Stimulated activated naive B cell treated with anti-CD40 and anti-IgM and Interleukin-4, amounts not matched to agents 10 μg/mL and 1 μg/mL and 100 μg/mL, for 72 hours (primary cell): ENCODE data around the gene TCEA3.
A peak's percentile ranks its signal among the peaks of the same experiment; 100 is the strongest.

Experiments used
- ATAC-seq, 2 donors: fragments of 150-1000 bp; cut with Tn5 transposase; replicated peaks; 2 replicates each; pipeline ENCODE4 v1.10.0; 2021; ENCODE audit warnings: moderate library complexity in 1 of 2
- DNase-seq: peaks from one replicate; pipeline ENCODE4 v3.0.0; 2021
- H3K27ac Mint-ChIP-seq: one replicate; pipeline ENCODE4 v1.8.0; 2022; ENCODE audit warnings: mild to moderate bottlenecking, mixed read lengths
- H3K27me3 Mint-ChIP-seq, 2 donors: one replicate each; pipeline ENCODE4 v1.8.0; 2022; ENCODE audit warnings: mixed read lengths in 2 of 2
- H3K36me3 Mint-ChIP-seq, 2 donors: one replicate each; pipeline ENCODE4 v1.8.0; 2022; ENCODE audit warnings: mixed read lengths in 2 of 2, mild to moderate bottlenecking in 1 of 2
- H3K4me1 Mint-ChIP-seq, 2 donors: one replicate each; pipeline ENCODE4 v1.8.0; 2022; ENCODE audit warnings: mixed read lengths in 2 of 2, mild to moderate bottlenecking in 1 of 2
- H3K4me3 Mint-ChIP-seq, 2 donors: one replicate each; pipeline ENCODE4 v1.8.0; 2022; ENCODE audit warnings: mild to moderate bottlenecking in 2 of 2, mixed read lengths in 2 of 2, moderate library complexity in 1 of 2
- H3K9me3 Mint-ChIP-seq, 2 donors: one replicate each; pipeline ENCODE4 v1.8.0; 2022; ENCODE audit warnings: mixed read lengths in 2 of 2, mild to moderate bottlenecking in 1 of 2

TCEA3 gene

DNA sequence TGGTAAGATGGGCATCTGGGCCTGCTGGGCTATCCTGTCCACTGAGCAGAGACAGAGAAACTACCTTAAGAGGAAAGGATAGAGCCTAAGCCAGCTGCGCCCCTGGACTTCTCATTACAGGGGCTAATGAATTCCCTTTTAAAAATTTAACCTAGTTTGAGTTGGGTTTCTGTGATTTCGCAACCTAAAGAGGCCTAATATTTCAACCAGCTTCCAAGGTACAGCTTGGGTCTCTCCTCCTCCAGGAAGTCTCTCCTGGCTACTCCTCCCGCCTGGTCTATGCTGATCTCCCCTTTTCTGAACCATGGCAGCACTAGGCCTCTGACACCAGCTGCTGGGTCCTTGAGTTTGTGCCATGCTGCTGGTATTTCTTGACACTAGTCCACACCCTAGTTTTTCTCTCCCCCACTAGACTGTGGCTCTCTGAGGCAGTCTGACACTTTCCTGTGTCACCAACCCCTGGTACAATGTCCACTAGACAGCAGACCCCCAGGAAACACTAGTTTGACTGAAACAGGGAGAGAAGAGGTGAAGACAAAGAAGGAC is 29.0 kb upstream of the TCEA3 start:
- Mint-ChIP-seq H3K4me3 (no peak overlapping the region), H3K4me1 (no peaks in the 10 kb centered on the region), H3K9me3 (no peaks in the 10 kb centered on the region), H3K27me3 (peaks cover 17 to 45% of the 10 kb centered on the region in 2 donors), H3K27ac (no peak overlapping the region), H3K36me3 (no peaks in the 10 kb centered on the region)
- DNase-seq (no peak), ATAC-seq (no peak)

DNA sequence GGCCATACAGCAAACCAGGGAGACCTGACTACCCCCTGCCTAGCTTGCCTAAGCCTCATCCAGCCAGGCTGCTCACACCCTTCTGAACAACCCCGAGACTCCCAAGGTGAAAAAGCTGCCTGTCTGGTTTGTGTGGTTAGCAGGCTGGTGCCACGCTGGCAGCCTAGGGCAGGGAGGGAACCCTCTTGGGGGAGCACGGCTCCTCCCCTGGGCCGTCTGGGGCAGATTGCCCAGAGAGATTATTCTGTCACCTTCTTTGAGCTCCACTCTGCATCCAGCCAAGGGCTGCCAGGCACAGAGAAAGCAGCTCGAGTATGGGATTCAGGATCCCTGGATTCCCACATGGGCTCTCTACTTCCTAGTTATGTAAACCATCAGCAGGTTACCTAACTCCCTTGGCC is 27.5 kb upstream of the TCEA3 start:
- no peaks in the 10 kb centered on the region for H3K36me3 Mint-ChIP-seq
- no peak overlapping the region for H3K27ac Mint-ChIP-seq
- peaks cover 14 to 35% of the 10 kb centered on the region in 2 donors for H3K27me3 Mint-ChIP-seq
- ATAC-seq (peak in 1 of 2 donors; percentile 10), DNase-seq (no peak)
- H3K4me3 Mint-ChIP-seq, result no peak overlapping the region
- H3K4me1 Mint-ChIP-seq, result no peaks in the 10 kb centered on the region
- no peaks in the 10 kb centered on the region for H3K9me3 Mint-ChIP-seq

DNA sequence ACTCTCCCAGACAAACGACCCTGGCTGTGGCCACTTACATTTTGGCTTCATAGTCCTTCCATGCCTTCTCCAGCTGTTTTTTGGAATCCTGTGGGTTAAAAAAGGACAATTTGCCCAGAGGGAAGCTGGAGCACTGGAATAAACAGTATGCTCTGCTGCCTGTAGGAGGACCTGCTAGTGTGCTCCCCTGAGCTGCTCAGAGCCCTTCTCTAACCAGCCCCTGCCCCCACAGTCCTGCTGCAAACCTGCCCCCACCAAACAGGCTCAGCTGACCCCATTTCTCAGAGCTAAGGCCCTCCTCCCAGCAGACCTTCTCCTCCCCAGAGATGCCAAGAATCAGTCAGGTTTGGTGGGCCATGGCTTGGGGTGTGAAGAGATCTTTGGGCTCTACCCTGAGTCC is 26.9 kb upstream of the TCEA3 start:
- Mint-ChIP-seq H3K27me3 (peaks cover 10 to 29% of the 10 kb centered on the region in 2 donors), H3K36me3 (no peaks in the 10 kb centered on the region), H3K4me3 (no peak overlapping the region), H3K9me3 (no peaks in the 10 kb centered on the region), H3K4me1 (no peaks in the 10 kb centered on the region), H3K27ac (no peak overlapping the region)
- DNase-seq (no peak), ATAC-seq (no peak)

DNA sequence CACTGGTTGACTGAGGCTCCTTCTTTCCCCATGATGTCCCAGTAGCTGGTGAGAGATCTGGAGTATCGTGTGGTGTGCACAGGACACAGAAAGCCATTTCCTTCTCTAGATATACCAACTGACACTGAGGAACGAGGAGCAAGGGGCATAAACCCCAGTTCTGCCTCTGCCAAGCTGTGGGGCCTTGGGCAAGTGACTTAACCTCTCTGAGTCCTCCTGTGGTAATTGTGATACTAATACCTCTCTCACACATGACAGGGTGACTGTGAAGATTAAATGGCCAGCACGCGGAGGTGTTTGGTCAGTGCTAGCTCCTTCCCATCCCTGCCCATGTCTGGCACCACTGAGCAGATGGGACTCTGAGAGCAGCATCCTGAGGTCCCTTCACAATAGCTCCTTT is 26.3 kb upstream of the TCEA3 start:
- no peak for DNase-seq
- no peak overlapping the region for H3K27ac Mint-ChIP-seq
- H3K4me1 Mint-ChIP-seq, result no peaks in the 10 kb centered on the region
- H3K4me3 Mint-ChIP-seq, result no peak overlapping the region
- peaks cover 7 to 25% of the 10 kb centered on the region in 2 donors for H3K27me3 Mint-ChIP-seq
- H3K36me3 Mint-ChIP-seq, result no peaks in the 10 kb centered on the region
- H3K9me3 Mint-ChIP-seq, result no peaks in the 10 kb centered on the region
- no peak for ATAC-seq

DNA sequence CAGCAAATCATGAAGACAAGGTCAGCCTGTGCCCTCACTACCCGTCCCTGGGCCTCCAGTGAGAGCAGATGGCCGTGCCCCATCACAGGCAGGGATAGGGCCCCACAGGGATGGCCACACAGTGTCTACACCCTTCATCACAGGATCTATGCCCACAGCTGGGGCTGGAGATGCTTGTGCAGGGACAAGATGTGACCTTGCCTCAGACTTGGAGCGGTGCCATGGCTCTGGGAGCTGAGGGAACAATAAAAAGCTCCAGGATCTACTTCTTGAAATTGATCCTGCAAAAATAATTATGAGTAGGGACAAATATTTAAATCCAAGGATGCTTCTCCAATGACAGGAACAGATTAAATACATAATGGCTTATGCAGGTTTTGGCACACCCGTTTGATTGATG is 25.4 kb upstream of the TCEA3 start:
- H3K36me3 Mint-ChIP-seq, result no peaks in the 10 kb centered on the region
- H3K27ac Mint-ChIP-seq, result no peak overlapping the region
- ATAC-seq (no peak), DNase-seq (no peak)
- H3K9me3 Mint-ChIP-seq, result no peaks in the 10 kb centered on the region
- H3K27me3 Mint-ChIP-seq, result peaks cover 0 to 16% of the 10 kb centered on the region in 2 donors
- no peak overlapping the region for H3K4me3 Mint-ChIP-seq
- no peaks in the 10 kb centered on the region for H3K4me1 Mint-ChIP-seq

DNA sequence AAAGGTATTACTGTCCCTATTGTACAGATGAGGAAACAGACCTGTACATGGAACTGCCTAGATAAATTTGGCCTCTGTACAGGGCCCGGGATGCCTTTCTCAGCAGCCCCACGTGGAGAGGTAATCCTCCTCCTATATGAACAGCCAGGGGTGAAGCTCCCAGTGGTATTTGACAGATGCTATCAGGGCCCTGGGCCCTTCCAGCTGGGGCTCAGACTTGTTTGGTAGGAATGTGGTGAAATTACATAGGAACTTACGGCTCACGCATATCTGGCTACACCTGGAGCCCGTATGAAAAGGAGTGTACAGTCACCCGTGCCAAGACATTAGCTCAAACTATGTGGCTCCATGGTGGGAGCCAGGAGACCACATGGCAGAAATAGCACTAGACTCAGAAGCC is 24.8 kb upstream of the TCEA3 start:
- DNase-seq (no peak), ATAC-seq (no peak)
- Mint-ChIP-seq H3K27ac (no peak overlapping the region), H3K27me3 (peaks cover 0 to 16% of the 10 kb centered on the region in 2 donors), H3K4me1 (no peaks in the 10 kb centered on the region), H3K9me3 (no peaks in the 10 kb centered on the region), H3K36me3 (no peaks in the 10 kb centered on the region), H3K4me3 (no peak overlapping the region)

DNA sequence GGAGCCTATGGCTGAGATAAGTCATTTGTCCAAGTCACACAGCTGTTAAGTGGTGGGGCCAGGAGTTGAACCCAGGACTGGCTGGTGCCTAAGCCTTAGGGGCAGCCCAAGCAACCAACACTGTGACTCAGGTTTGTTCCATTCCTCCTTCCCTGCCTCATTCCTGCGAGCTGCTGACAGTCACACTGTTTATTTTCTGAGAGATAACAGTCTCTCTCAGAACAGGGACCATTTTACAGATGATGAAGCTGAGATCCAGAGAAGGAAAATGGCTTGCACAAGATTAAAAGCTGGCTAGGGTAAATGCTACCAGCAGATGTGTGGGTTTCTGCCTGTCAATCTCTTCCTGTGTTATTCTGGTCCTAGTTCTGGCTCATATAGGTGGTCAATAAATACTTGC is 24.3 kb upstream of the TCEA3 start:
- Mint-ChIP-seq H3K36me3 (no peaks in the 10 kb centered on the region), H3K4me1 (no peaks in the 10 kb centered on the region), H3K27me3 (peaks cover 0 to 16% of the 10 kb centered on the region in 2 donors), H3K27ac (no peak overlapping the region), H3K9me3 (no peaks in the 10 kb centered on the region), H3K4me3 (no peak overlapping the region)
- DNase-seq (no peak), ATAC-seq (no peak)

DNA sequence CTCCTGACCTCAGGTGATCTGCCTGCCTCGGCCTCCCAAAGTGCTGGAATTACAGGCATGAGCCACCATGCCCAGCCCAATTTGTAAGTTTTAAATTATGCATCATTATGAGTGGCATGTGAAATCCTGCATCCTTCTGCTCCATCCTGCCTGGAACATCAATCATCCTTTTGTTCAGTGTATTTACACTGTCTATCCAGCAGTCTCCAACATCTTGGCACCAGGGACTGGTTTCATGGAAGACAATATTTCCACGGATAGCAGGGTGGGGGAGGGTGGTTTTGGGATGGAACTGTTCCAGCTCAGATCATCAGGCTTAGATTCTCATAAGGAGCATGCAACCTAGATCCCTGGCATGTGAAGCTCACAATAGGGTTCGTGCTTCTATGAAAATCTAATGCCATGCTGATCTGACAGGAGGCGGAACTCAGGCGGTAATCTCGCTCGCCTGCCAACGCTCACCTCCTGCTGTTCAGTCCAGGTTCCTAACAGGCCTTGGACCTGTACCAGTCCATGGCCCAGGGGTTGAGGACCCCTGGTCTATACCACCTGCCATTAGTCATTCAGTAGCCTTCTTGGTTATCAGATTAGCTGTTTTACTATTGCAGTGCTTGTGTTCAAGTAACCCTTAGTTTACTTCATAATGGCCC is 22.2 kb upstream of the TCEA3 start:
- Mint-ChIP-seq H3K4me3 (no peak overlapping the region), H3K4me1 (no peaks in the 10 kb centered on the region), H3K9me3 (no peaks in the 10 kb centered on the region), H3K27me3 (peaks cover 0 to 2% of the 10 kb centered on the region in 2 donors), H3K36me3 (no peaks in the 10 kb centered on the region), H3K27ac (no peak overlapping the region)
- DNase-seq, result no peak
- no peak for ATAC-seq

DNA sequence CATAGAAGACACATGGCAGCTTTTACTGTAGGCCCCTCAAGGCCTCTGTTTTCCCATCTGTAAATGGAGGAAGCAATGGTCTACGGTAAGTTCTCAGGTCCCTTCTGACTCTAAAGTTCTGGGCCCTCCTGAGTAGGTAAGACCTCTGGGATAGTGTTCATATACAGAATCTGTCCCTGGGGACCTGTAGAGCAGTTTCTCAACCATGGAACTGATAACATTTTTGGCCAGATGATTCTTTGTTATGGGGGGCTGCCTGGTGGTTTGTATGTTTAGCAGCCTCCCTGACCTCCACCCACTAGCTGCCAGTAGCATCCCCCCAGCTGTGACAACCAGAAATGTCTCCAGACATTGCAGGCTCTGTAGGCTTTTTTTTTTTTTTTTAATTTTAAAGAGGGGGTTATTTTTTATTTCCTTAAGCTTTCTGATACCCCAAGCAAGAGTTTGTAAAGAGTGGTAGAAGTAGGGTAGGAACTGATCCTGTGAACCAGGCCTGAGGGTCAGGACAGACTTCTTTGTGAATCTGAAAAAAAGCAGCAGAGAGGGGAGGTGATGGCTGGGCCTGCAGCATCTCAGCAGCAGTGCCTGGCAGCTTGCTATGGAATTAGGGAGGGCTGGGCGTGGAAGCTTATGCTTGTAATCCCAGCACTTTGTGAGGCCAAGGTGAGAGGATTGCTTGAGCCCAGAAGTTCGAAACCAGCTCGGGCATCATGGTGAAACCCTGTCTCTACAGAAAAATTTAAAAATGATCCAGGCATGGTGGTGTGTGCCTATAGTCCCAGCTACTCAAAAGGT is 20.2 kb upstream of the TCEA3 start:
- DNase-seq, result no peak

DNA sequence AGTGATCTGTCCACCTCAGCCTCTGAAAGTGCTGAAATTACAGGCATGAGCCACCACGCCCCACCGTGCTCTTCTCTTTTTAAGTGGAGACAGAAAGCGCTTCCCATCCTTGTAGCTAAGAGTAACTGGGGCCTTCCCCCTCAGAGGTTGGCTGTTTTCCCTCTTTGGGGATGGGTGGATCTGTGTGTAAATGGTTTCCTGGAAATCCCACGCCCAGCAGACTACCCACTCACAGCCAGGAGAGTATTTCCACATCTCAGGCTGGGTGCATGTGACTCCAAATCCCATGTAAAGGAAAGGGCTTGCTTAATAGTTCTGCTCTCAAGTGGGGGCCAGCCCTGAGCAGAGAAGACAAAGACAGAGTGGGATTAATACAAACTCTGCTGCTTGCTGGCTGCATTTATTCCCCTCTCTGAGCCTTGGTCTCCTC is 19.6 kb upstream of the TCEA3 start:
- no peak overlapping the region for H3K4me3 Mint-ChIP-seq
- peaks cover 0 to 4% of the 10 kb centered on the region in 2 donors for H3K27me3 Mint-ChIP-seq
- H3K4me1 Mint-ChIP-seq, result no peaks in the 10 kb centered on the region
- no peak for DNase-seq
- no peak overlapping the region for H3K27ac Mint-ChIP-seq
- no peaks in the 10 kb centered on the region for H3K9me3 Mint-ChIP-seq
- ATAC-seq, result no peak
- no peaks in the 10 kb centered on the region for H3K36me3 Mint-ChIP-seq

More for the DNA sequence above, 20.2 kb upstream of the TCEA3 start:
- H3K36me3 Mint-ChIP-seq, result no peaks in the 10 kb centered on the region
- no peaks in the 10 kb centered on the region for H3K9me3 Mint-ChIP-seq
- no peak for ATAC-seq
- no peak overlapping the region for H3K4me3 Mint-ChIP-seq
- no peak overlapping the region for H3K27ac Mint-ChIP-seq
- peaks cover 0 to 4% of the 10 kb centered on the region in 2 donors for H3K27me3 Mint-ChIP-seq
- no peaks in the 10 kb centered on the region for H3K4me1 Mint-ChIP-seq

DNA sequence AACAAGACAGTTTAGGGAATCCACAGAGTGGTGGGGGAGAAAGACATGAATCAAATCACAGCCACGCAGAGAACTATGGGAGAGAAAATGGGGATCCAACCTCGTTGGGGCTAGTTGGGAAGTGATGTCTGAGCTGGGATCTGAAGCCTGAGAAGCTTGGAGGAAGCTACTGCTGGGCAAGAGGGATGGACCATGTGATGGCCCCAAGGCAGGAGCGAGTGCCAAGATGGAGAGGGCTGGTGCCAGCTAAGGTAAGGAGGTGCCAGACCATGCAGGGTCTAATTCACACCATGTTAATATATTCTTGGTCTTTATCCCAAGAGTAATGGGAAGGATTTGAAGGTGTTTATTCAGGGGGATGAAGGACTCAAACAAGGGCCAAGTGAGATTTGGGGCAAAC is 18.2 kb upstream of the TCEA3 start:
- Mint-ChIP-seq H3K27ac (no peak overlapping the region), H3K4me1 (no peaks in the 10 kb centered on the region), H3K36me3 (no peaks in the 10 kb centered on the region), H3K9me3 (no peaks in the 10 kb centered on the region), H3K4me3 (no peak overlapping the region), H3K27me3 (peaks cover 4 to 9% of the 10 kb centered on the region in 2 donors)
- ATAC-seq (no peak), DNase-seq (no peak)

DNA sequence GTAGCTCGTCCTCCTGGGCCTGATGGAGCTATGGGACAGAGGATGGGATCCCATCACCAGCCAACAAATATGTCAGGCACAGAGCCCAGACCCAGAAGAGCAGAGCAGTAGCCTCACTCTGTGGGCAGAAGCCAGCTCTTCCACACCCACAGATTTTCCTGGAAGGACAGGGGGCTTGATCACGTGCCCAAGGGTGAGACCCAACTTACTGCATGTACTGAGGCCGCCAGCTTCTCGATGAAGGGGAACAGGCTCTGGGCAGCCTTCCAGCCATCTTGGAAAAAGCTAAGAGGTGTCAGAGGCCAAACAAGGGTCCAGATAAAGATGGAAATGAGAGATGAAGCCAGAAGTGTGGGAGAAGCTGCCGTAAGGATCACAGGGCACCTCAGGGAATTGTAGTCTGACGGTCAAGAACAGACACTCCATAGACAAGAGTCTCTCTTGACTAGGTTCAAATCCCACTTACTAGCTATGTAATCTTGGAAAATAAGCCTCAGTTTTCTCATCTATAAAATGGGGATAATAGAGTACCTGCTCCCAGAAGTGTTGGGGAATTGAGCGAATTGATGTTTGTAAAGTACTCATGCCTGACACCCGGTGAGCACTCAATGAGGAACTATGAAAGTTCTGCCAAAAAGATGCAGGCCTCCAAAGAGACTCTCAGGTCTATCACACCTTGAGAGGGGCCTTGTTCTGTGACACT is 17.0 kb upstream of the TCEA3 start:
- Mint-ChIP-seq H3K9me3 (no peaks in the 10 kb centered on the region), H3K36me3 (no peaks in the 10 kb centered on the region), H3K27me3 (peaks cover 6 to 10% of the 10 kb centered on the region in 2 donors), H3K4me1 (no peaks in the 10 kb centered on the region), H3K4me3 (no peak overlapping the region), H3K27ac (no peak overlapping the region)
- ATAC-seq (no peak), DNase-seq (no peak)

DNA sequence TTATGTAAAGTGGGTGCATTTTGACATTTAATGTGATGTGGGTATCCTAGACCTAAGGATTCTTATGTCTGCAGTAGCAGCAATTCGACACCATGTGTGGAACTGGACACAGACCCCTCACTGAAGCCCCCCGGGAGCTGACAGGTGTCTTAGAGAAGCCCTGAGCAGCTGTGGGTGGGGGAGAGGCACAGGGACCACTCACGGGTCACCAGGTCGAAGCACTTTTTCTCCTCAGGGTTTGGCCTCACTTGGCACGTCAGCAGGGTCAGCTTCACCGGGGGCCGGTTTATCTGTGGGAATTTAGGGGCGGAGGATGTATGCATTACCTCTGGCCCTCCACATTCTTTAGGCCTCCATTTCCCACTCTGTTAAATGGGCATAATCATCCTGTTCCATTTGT is 14.0 kb upstream of the TCEA3 start:
- Mint-ChIP-seq H3K9me3 (no peaks in the 10 kb centered on the region), H3K27ac (no peak overlapping the region), H3K4me1 (peaks cover 0 to 4% of the 10 kb centered on the region in 2 donors), H3K27me3 (peaks cover 8 to 21% of the 10 kb centered on the region in 2 donors), H3K36me3 (no peaks in the 10 kb centered on the region), H3K4me3 (no peak overlapping the region)
- no peak for DNase-seq
- ATAC-seq, result no peak

DNA sequence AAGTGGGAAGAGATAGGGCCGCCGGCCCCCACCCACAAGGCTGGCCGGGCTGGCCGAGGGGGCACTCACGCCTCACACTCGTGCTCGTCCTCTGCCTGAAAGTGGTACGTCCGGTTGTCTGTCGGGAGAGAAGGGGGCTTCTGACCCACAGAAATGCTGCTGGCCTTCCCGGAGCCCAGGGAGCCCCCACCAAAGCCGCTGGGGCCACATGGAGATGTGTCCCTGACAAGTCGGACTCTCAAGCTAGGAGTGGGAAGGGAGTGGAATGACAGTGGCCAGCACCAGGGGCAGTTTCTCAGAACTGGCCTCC is 12.8 kb upstream of the TCEA3 start:
- H3K9me3 Mint-ChIP-seq, result no peaks in the 10 kb centered on the region
- DNase-seq, result no peak
- H3K36me3 Mint-ChIP-seq, result peaks cover 0 to 2% of the 10 kb centered on the region in 2 donors
- H3K27ac Mint-ChIP-seq, result no peak overlapping the region
- peaks cover 8 to 21% of the 10 kb centered on the region in 2 donors for H3K27me3 Mint-ChIP-seq
- H3K4me1 Mint-ChIP-seq, result peaks cover 0 to 4% of the 10 kb centered on the region in 2 donors
- no peak for ATAC-seq
- no peak overlapping the region for H3K4me3 Mint-ChIP-seq
